NCI-H1092 treated with DMSO at 0.1 percent for 48 hours (cell line): ENCODE data around the gene FGF8.

Source experiments
- DNase-seq: peaks from one replicate; lab custom pipeline; 2025; lab: John Stamatoyannopoulos, UW

The FGF8 gene

DNA sequence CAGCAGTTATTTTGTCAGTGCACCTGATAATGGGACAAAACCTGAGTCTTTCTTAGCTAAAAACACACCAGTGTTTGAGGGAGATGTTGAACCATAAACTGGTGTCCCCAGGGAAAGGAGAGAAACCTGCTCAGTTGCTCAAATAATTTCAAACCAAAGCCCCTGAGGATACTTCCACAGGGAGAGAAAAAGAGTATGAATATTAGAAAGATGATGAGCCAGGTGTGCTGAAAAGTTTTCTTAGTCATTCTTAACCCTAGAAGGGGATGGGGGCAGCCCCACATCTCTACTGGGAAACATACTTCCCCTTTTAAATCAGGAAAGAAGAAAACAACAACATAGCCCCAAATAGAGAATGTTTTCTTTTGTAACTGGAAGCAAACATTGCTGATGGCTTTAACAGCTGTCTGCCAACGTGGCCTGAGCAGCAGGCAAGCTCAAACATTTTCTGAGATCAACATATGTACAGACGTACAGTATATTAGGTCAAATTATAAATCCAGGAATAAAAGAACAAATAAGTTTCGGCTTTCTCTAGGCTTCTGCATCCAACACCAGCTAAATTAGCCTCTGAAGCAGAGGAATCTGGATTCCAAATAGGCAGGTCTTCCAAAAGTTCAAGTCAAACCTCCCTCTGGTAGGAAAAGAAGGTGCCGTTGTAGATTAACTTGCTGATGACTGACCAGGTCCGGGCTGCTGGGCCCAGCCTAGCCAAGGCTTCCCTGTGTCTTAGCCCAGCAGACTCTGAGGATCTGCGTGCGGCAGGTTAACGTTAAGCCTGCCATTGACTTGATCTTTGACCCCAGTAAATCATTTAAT, 50.4 kb downstream of the FGF8 start:
- no peak for DNase-seq

DNA sequence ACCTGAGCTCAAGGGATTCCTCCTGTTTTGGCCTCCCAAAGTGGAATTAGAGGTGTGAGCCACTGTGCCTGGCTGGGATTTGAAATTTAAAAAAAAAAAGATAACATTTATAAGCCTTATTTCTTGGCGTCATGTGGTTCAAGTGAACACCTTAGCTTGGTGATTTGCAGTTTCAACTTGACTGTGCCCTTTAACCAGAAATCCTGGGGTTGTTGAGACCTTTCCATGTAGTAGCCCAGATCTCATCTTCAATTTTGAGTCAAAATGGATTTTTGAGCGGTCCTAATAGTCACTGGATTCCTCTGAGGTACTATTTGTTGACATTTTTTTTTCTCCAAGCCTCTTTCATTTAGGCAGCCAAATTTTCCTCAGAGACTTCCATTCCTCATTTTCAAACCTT, 51.5 kb downstream of the FGF8 start:
- DNase-seq: no peak

DNA sequence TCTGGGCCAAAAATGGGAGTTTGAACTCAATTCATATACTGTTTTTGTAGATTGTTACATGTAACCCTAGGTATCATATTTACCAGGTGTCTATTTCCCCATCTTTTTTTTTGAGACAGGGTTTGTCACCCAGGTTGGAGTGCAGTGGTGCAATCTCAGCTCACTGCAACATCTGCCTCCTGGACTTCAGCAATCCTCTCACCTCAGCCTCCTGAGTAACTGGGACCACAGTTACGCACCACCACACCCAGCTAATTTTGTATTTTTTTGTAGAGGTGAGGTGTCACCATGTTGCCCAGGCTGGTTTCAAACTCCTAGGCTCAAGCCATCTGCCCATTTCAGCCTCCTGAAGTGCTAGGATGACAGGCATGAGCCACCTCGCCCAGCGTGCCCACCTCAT, 52.7 kb downstream of the FGF8 start:
- DNase-seq: no peak

DNA sequence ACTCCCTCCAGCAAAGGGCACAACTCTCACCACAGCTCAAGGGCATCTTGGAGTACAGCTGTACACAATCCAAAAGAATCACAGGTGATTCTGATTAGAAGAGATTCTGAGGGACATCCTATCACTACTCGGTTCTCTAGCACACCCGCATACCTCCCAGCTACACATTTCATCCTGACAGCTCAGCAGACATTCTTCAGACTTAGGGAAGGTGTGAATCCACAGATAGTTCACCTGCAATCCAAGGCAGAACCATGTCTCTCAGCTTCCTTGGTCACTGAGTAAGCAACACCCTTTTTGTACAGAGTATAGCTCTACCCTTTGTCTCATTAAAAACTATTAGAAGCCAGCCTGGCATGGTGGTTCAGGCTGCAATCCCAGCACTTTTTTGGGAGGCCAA, 54.1 kb downstream of the FGF8 start:
- DNase-seq: no peak

DNA sequence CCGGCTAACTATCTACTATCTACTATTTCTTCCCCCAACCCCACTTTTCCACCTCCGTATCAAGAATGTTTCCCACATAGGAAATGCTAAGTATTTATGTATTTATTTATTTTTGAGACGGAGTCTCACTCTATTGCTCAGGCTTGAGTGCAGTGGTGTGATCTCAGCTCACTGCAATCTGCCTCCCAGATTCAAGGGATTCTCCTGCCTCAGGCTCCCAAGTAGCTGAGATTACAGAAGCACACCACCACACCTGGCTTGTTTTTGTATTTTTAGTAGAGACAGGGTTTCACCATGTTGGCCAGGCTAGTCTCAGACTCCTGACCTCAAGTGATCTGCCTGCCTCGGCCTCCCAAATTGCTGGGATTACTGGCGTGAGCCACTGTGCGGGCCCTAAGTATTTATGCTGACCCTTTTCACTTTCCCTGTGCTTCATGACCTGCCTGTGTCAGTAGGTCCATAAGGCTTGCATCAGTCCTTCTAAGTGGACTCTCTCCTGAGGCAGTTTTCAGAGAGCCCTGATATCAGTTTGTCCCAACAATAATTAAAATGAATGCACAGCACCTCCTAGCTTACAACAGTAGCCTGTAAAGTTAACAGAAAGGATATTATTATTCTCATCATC, 55.2 kb downstream of the FGF8 start:
- DNase-seq: no peak
